Body of pancreas (tissue), 4 donors: ENCODE results near the gene KIF12. TPM values are rescaled to one million over a fixed set of nuclear protein-coding genes. Genes with fewer than 3 reads are reported as not detected.
A peak's percentile ranks its signal among the peaks of the same experiment; 100 is the strongest.
"Not testable (repeated sequence)": the region's sequence is repeated elsewhere in the genome, so short reads cannot be mapped to it uniquely, and the experiment has no call there.

ENCODE experiments used
- ATAC-seq: fragments of 150-250 bp; one replicate; pipeline ENCODE4 v1.9.1; 2016
- DNase-seq, 4 donors: peaks; one replicate each; pipeline ENCODE4 v3.0.0-alpha.2; 2019
- H3K27ac ChIP-seq, 4 donors: fragments of 200-600 bp; sonication (generic); 1 replicate in 3 of 4; 2 replicates in 1 of 4; pipeline versions ENCODE4 v1.5.1 to v1.6.1; 2016 to 2019; ENCODE audit warnings: mild to moderate bottlenecking in 1 of 4, mixed read lengths in 1 of 4, moderate library complexity in 1 of 4
- H3K27me3 ChIP-seq, 2 donors: fragments of 200-600 bp; sonication (generic); one replicate each; pipeline ENCODE4 v1.6.0; 2016; ENCODE audit warnings: mild to moderate bottlenecking in 1 of 2
- H3K36me3 ChIP-seq, 2 donors: fragments of 200-600 bp; sonication (generic); replicated peaks in 1 of 2; 2 replicates each; pipeline ENCODE4 v1.5.1; 2016; ENCODE audit warnings: low read depth in 2 of 2; ENCODE audit not compliant: insufficient read depth in 1 of 2
- H3K4me1 ChIP-seq: fragments of 200-600 bp; sonication (generic); one replicate; pipeline ENCODE4 v1.6.0; 2016
- H3K4me3 ChIP-seq, 2 donors: fragments of 200-600 bp; sonication (generic); 1 replicate in 1 of 2; 2 replicates in 1 of 2; pipeline ENCODE4 v1.5.1; 2016 to 2019
- H3K9me3 ChIP-seq, 3 donors: fragments of 200-600 bp; sonication (generic); 1 replicate in 2 of 3; 2 replicates in 1 of 3; pipeline ENCODE4 v1.5.1; 2016
- CTCF ChIP-seq, 7 experiments: fragments of 450-650 bp in 4 of 7; fragments of 200-600 bp in 3 of 7; sonication (generic) in 3 of 7; IDR thresholded peaks; one replicate each; pipeline ENCODE4 v1.5.1; 2016 to 2019; ENCODE audit warnings: antibody characterized with exemption in 7 of 7
- POLR2A ChIP-seq, 3 donors: fragments of 450-650 bp; IDR thresholded peaks; one replicate each; pipeline ENCODE4 v1.6.1; 2016; ENCODE audit warnings: antibody characterized with exemption in 3 of 3, mild to moderate bottlenecking in 2 of 3
- WGBS, 2 donors: methylation state at CpG; one replicate each; pipeline ENCODE4 v1.1.5; 2017; 5-methylcytosine and 5-hydroxymethylcytosine counted together
- intact Hi-C: fragments of 100-400 bp; cut with DNase I; formaldehyde crosslinking; loops from one replicate; pipeline ENCODE4 v1.15.1; 2023
- total RNA-seq, 2 donors: library from RNA; depleted of rRNA; stranded (reverse); fragments of >200 nt; gene quantifications; one replicate each; pipeline ENCODE4 v1.1.0, GENCODE V29; 2016

Gene KIF12
- total RNA-seq, 2 donors from 2014 or later = 135 to 249 TPM

DNA sequence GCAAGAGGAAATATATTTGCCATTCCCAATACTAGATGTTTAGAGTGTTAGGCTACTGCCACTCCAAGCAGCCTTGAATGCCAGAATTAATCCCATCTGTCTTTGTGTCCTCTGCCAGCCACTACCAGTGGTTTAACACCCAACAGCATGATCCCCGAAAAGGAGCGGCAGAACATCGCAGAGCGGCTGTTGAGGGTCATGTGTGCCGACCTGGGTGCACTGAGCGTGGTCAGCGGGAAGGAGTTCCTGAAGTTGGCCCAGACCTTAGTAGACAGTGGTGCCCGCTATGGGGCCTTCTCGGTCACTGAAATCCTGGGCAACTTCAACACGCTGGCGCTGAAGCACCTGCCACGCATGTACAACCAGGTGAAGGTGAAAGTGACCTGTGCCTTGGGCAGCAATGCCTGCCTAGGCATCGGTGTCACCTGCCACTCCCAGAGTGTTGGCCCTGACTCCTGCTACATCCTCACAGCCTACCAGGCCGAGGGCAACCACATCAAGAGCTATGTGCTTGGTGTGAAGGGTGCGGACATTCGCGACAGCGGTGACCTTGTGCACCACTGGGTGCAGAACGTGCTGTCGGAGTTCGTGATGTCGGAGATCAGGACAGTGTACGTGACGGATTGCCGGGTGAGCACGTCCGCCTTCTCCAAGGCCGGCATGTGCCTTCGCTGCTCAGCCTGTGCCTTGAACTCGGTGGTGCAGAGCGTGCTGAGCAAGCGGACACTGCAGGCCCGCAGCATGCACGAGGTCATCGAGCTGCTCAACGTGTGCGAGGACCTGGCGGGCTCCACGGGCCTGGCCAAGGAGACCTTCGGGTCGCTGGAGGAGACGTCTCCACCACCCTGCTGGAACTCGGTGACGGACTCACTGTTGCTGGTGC is 50.3 kb downstream of the KIF12 start:
- ATAC-seq (no peak), DNase-seq (peak in 1 of 4 donors; percentile 9)
- H3K27me3 ChIP-seq = no peaks in the 10 kb centered on the region
- peaks cover 0 to 5% of the 10 kb centered on the region in 2 donors for H3K36me3 ChIP-seq
- intact Hi-C loops = no loop called here
- H3K9me3 ChIP-seq = no peaks in the 10 kb centered on the region
- no peak overlapping the region for H3K4me3 ChIP-seq
- H3K27ac ChIP-seq = no peak overlapping the region
- no peak for TF ChIP-seq POLR2A (IDR thresholded peaks at IDR 0.05)
- TF ChIP-seq CTCF (IDR thresholded peaks at IDR 0.05) = no peak
- 95 to 97% methylated on average over 33 to 44 of the region's 44 CpGs for WGBS, 2 donors
- H3K4me1 ChIP-seq = no peaks in the 10 kb centered on the region

- Histone ChIP-seq H3K27me3 (no peaks in the 10 kb centered on the region), H3K4me1 (no peaks in the 10 kb centered on the region), H3K36me3 (peaks cover 0 to 5% of the 10 kb centered on the region in 2 donors), H3K4me3 (no peak overlapping the region), H3K9me3 (no peaks in the 10 kb centered on the region), H3K27ac (no peak overlapping the region)
- peak in 5 of 7 experiments; percentile 24 to 55 (median 48) for TF ChIP-seq CTCF (IDR thresholded peaks at IDR 0.05)
- no peak for TF ChIP-seq POLR2A (IDR thresholded peaks at IDR 0.05)
- WGBS, 2 donors = 69 to 83% methylated on average over 3 of the region's 3 CpGs
- DNase-seq = peak; percentile 23 to 50 (median 35)
- ATAC-seq = no peak
- intact Hi-C loops = no loop called here
These were observed 51.4 kb downstream of the KIF12 start for GRCh38 chr9:114047717-114048116.

- TF ChIP-seq POLR2A (IDR thresholded peaks at IDR 0.05) (no peak), CTCF (IDR thresholded peaks at IDR 0.05) (no peak)
- WGBS, 2 donors = 88 to 100% methylated on average over 1 of the region's 1 CpG
- no peaks in the 10 kb centered on the region for H3K9me3 ChIP-seq
- peaks cover 0 to 5% of the 10 kb centered on the region in 2 donors for H3K36me3 ChIP-seq
- H3K4me3 ChIP-seq = no peak overlapping the region
- no peaks in the 10 kb centered on the region for H3K4me1 ChIP-seq
- intact Hi-C loops = no loop called here
- DNase-seq (no peak), ATAC-seq (no peak)
- H3K27ac ChIP-seq = no peak overlapping the region
- H3K27me3 ChIP-seq = no peaks in the 10 kb centered on the region
These were observed 52.2 kb downstream of the KIF12 start for GRCh38 chr9:114046875-114047274.

- Histone ChIP-seq H3K4me1 (no peaks in the 10 kb centered on the region), H3K4me3 (no peak overlapping the region), H3K36me3 (peaks cover 0 to 3% of the 10 kb centered on the region in 2 donors), H3K27me3 (no peaks in the 10 kb centered on the region), H3K27ac (no peak overlapping the region), H3K9me3 (no peaks in the 10 kb centered on the region)
- ATAC-seq (no peak), DNase-seq (no peak)
- 95 to 97% methylated on average over 4 of the region's 4 CpGs for WGBS, 2 donors
- TF ChIP-seq CTCF (IDR thresholded peaks at IDR 0.05) (no peak), POLR2A (IDR thresholded peaks at IDR 0.05) (no peak)
- intact Hi-C loops = no loop called here
These were observed 52.8 kb downstream of the KIF12 start for GRCh38 chr9:114046237-114046755.

DNA sequence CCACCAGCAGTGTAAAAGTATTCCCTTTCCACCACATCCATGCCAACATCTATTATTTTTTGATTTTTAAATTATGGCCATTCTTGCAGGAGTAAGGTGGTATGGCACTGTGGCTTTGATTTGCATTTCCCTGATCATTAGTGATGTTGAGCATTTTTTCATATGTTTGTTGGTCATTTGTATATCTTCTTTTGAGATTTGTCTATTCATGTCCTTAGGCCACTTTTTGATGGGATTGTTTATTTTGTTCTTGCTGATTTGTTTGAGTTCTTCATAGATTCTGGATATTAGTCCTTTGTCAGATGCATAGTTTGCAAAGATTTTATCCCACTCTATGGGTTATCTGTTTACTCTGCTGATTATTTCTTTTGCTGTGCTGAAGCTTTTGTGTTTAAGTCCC is 55.4 kb downstream of the KIF12 start:
- DNase-seq, H3K4me1 ChIP-seq, H3K4me3 ChIP-seq, ATAC-seq, H3K36me3 ChIP-seq, H3K9me3 ChIP-seq, intact Hi-C loops, H3K27me3 ChIP-seq, H3K27ac ChIP-seq: not testable (repeated sequence)

Other genes starting within 250 kb of the KIF12 start
- gene ZNF618, start 223.0 kb downstream of the KIF12 start, total RNA-seq = 10 to 100 TPM; 11.9 to 17.1 TPM
- 100 to 1,000 TPM in 1 of 2 donors, 10 to 100 TPM in 1; 53.4 to 307 TPM for gene AMBP, start 21.0 kb downstream of the KIF12 start, total RNA-seq
- gene COL27A1, start 56.2 kb upstream of the KIF12 start, total RNA-seq = 10 to 100 TPM; 24.1 to 58.0 TPM
- 10 to 100 TPM in 1 of 2 donors, not detected in 1; 43.8 TPM for gene ORM1, start 223.8 kb upstream of the KIF12 start, total RNA-seq
- gene ORM2, start 230.6 kb upstream of the KIF12 start, total RNA-seq = not detected